WTC11 (cell line): ENCODE measurements around the gene WWOX. TPM values are rescaled to one million over a fixed set of nuclear protein-coding genes. Genes with fewer than 3 reads are reported as not detected.

ENCODE experiments used
- AR ChIP-seq: fragments of 250-450 bp; sonication (Bioruptor Pico); IDR thresholded peaks from 2 replicates; pipeline ENCODE4 v1.9.0; 2021; ENCODE audit warnings: mild to moderate bottlenecking
- ARID4B ChIP-seq: sonication (generic); formaldehyde crosslinking; IDR thresholded peaks from 2 replicates; pipeline ENCODE4 v1.8.0; 2023; ENCODE audit warnings: missing genetic modification reagents, mild to moderate bottlenecking, borderline replicate concordance
- ETV6 ChIP-seq: sonication (generic); formaldehyde crosslinking; IDR thresholded peaks from 2 replicates; pipeline ENCODE4 v1.8.1; 2022; ENCODE audit warnings: mild to moderate bottlenecking, missing genetic modification reagents
- GRHL2 ChIP-seq: fragments of 250-450 bp; sonication (Bioruptor Pico); IDR thresholded peaks from 2 replicates; pipeline ENCODE4 v1.8.0; 2022; ENCODE audit warnings: mild to moderate bottlenecking, moderate library complexity; ENCODE audit not compliant: insufficient replicate concordance, severe bottlenecking
- NR3C1 ChIP-seq: sonication (generic); formaldehyde crosslinking; conservative IDR thresholded peaks from 2 replicates; pipeline ENCODE4 v1.8.1; 2023; ENCODE audit warnings: low read depth, mild to moderate bottlenecking, missing genetic modification reagents
- RELA ChIP-seq: sonication (generic); formaldehyde crosslinking; IDR thresholded peaks from 2 replicates; pipeline ENCODE4 v1.8.1; 2022; ENCODE audit warnings: missing genetic modification reagents, mild to moderate bottlenecking, borderline replicate concordance
- SMAD4 ChIP-seq: sonication (generic); formaldehyde crosslinking; IDR thresholded peaks from 2 replicates; pipeline ENCODE4 v1.8.0; 2022; ENCODE audit warnings: mild to moderate bottlenecking, missing genetic modification reagents
- SP1 ChIP-seq: sonication (generic); formaldehyde crosslinking; conservative IDR thresholded peaks from 2 replicates; pipeline ENCODE4 v1.8.1; 2022; ENCODE audit warnings: missing genetic modification reagents
- ZNF416 ChIP-seq: fragments of 250-450 bp; sonication (Bioruptor Pico); IDR thresholded peaks from 2 replicates; pipeline ENCODE4 v1.9.0; 2021; ENCODE audit warnings: mild to moderate bottlenecking, inconsistent platforms
- ZNF532 ChIP-seq: fragments of 250-450 bp; sonication (Bioruptor Pico); IDR thresholded peaks from 2 replicates; pipeline ENCODE4 v1.9.0; 2021; ENCODE audit warnings: mild to moderate bottlenecking, borderline replicate concordance
- total RNA-seq: library from RNA; stranded (reverse); gene quantifications from 3 replicates; pipeline ENCODE4 v1.2.3, GENCODE V29; 2021
- TF ChIP-seq, protein P1 (sequence below): fragments of 250-450 bp; sonication (Bioruptor Pico); conservative IDR thresholded peaks from 2 replicates; pipeline ENCODE4 v1.9.0; 2021; ENCODE audit warnings: mild to moderate bottlenecking

WWOX gene
- total RNA-seq, 1 experiment from 2014 or later: 15.7 TPM

DNA sequence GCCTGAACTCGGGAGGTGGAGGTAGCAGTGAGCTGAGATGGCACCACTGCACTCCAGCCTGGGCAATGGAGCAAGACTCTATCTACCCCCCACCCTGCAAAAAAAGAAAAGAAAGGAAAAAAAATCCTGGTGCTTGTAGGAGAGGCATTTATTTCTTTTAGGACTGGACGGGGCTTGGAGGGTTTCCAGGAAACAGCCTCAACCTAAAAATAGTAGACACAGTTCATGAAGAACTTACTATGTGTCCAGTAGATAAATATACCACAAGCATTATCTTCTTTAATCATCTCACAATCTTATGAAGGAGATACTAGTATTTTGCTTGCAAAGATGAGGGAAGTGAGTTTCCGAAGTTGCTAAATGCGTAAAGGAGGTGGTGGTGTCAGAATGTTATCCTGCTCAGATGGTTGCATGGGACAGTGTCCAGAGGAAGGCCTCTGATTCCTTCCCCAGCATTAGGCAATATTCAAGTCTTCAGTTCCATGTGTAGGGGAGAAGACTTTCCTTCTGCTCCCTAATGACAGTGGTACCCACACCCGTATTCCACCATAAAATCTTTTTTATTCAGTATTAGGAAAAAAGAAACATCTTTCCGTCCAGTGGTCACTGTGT is 263.2 kb downstream of the WWOX start (continued):
- TF ChIP-seq SMAD4: no peak
- no peak for TF ChIP-seq AR (CRISPR knock-in tag)
- no peak for TF ChIP-seq ZNF416 (CRISPR knock-in tag)
- no peak for TF ChIP-seq NR3C1 (CRISPR knock-in tag)
- no peak for TF ChIP-seq SP1
- TF ChIP-seq GRHL2: no peak
- TF ChIP-seq, protein P1, sequence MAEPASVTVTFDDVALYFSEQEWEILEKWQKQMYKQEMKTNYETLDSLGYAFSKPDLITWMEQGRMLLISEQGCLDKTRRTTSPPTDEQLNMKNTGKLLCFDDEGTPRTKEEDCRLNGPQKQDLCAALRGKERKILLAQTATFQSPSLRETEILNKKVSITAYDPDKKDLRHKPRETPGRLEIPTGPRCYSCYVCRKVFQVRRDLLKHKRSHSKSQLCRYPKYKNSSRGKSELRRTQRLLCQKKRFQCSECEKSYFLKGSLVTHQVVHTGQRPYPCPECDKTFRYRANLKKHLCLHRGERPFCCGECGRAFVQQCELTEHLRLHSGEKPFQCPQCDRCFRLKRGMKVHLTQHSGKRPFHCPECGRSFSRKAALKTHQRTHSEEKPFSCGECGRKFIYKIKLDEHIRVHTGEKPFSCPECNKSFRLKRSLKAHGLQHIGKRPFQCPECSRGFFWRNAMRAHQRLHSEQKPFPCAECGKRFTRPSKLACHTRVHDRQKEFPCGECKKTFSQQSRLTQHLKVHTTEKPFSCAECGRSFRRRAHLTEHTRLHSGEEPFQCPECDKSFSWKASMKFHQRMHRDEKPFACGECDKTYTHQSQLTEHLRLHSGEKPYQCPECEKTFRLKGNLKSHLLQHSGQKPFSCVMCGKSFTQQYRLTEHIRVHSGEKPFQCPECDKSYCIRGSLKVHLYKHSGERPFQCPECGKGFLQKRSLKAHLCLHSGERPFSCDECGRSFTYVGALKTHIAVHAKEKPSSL (CRISPR knock-in tag): no peak
- no peak for TF ChIP-seq RELA (CRISPR knock-in tag)
- no peak for TF ChIP-seq ZNF532 (CRISPR knock-in tag)
- TF ChIP-seq ARID4B (CRISPR knock-in tag): no peak
- TF ChIP-seq ETV6 (CRISPR knock-in tag): no peak
